ENCODE measurements around the gene FGF16.

DNA sequence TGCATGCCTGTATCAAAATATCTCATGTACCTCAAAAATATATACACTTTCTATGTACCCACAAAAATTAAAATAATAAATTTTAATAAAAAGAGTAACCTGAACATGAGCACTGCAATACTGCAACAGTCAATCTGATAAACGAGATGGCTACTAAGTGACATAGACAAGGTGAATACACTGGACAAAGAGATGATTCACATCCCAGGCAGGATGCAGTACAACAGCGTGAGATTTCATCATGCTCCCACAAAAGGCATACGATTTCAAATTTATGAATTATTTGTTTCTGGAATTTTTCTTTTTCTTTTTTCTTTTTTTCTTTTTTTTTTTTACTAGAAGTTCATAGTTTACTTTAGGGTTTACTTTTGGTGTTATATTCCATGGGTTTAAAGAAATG is 12.2 kb upstream of the FGF16 start:
- TF ChIP-seq EP300 (IDR thresholded peaks at IDR 0.05; ENCODE audit: borderline replicate concordance in 1 of 2, low read depth in 2 of 2, low read length in 2 of 2) = no peak
- TF ChIP-seq POLR2A (IDR thresholded peaks at IDR 0.05; ENCODE audit: control extremely low read depth in 1 of 2, low read depth in 2 of 2, low read length in 2 of 2) = no peak
- TF ChIP-seq POLR2AphosphoS5 (IDR thresholded peaks at IDR 0.05; ENCODE audit: low read depth, low read length) = no peak
- TF ChIP-seq, protein P1, sequence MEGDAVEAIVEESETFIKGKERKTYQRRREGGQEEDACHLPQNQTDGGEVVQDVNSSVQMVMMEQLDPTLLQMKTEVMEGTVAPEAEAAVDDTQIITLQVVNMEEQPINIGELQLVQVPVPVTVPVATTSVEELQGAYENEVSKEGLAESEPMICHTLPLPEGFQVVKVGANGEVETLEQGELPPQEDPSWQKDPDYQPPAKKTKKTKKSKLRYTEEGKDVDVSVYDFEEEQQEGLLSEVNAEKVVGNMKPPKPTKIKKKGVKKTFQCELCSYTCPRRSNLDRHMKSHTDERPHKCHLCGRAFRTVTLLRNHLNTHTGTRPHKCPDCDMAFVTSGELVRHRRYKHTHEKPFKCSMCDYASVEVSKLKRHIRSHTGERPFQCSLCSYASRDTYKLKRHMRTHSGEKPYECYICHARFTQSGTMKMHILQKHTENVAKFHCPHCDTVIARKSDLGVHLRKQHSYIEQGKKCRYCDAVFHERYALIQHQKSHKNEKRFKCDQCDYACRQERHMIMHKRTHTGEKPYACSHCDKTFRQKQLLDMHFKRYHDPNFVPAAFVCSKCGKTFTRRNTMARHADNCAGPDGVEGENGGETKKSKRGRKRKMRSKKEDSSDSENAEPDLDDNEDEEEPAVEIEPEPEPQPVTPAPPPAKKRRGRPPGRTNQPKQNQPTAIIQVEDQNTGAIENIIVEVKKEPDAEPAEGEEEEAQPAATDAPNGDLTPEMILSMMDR (IDR thresholded peaks at IDR 0.05; ENCODE audit: control extremely low read depth in 1 of 3, insufficient read depth in 1 of 3, low read depth in 1 of 3, low read length in 3 of 3) = no peak
- TF ChIP-seq BRCA1 (IDR thresholded peaks at IDR 0.05; ENCODE audit: low read depth, low read length) = no peak
- TF ChIP-seq CHD2 (IDR thresholded peaks at IDR 0.05; ENCODE audit: low read length) = no peak
- no peak for TF ChIP-seq RFX5 (IDR thresholded peaks at IDR 0.05; ENCODE audit: borderline replicate concordance, low read depth, low read length)
- TF ChIP-seq SP1 (IDR thresholded peaks at IDR 0.05; ENCODE audit: low read depth, low read length) = no peak
- TF ChIP-seq RXRA (IDR thresholded peaks at IDR 0.05; ENCODE audit: insufficient read depth, low read depth, low read length) = no peak
- TF ChIP-seq EZH2 (IDR thresholded peaks at IDR 0.05; ENCODE audit: low read depth, low read length, severe bottlenecking) = no peak
